Spleen (tissue), 11 donors: ENCODE data around the gene PTPRE. TPM values are rescaled to one million over a fixed set of nuclear protein-coding genes. Genes with fewer than 3 reads are reported as not detected.

Experiments
- DNase-seq: peaks from one replicate; pipeline ENCODE4 v3.0.0-alpha.2; 2020
- H3K27ac ChIP-seq, 8 donors: fragments of 200-600 bp; sonication (generic) in 7 of 8; 1 replicate in 4 of 8; 2 replicates in 4 of 8; pipeline versions ENCODE4 v1.5.0 to v1.8.0; 2016 to 2021; ENCODE audit warnings: inconsistent platforms in 4 of 8, mild to moderate bottlenecking in 4 of 8, moderate library complexity in 1 of 8
- H3K27me3 ChIP-seq, 7 donors: fragments of 200-600 bp; sonication (generic) in 6 of 7; replicated peaks in 1 of 7; 1 replicate in 4 of 7; 2 replicates in 3 of 7; pipeline versions ENCODE4 v1.5.0 to v1.8.0; 2016 to 2021; ENCODE audit warnings: inconsistent platforms in 3 of 7, mild to moderate bottlenecking in 1 of 7
- H3K36me3 ChIP-seq, 6 donors: fragments of 200-600 bp; sonication (generic) in 5 of 6; 1 replicate in 4 of 6; 2 replicates in 2 of 6; pipeline versions ENCODE4 v1.5.0 to v1.8.0; 2016 to 2021; ENCODE audit warnings: inconsistent platforms in 2 of 6
- H3K4me1 ChIP-seq, 6 donors: fragments of 200-600 bp; sonication (generic) in 5 of 6; 1 replicate in 3 of 6; 2 replicates in 3 of 6; pipeline versions ENCODE4 v1.5.0 to v1.8.0; 2016 to 2021; ENCODE audit warnings: inconsistent platforms in 3 of 6
- H3K4me3 ChIP-seq, 8 donors: fragments of 200-600 bp; sonication (generic) in 7 of 8; 1 replicate in 4 of 8; 2 replicates in 4 of 8; pipeline versions ENCODE4 v1.5.0 to v1.8.0; 2016 to 2021; ENCODE audit warnings: inconsistent platforms in 4 of 8, mild to moderate bottlenecking in 4 of 8, moderate library complexity in 2 of 8
- H3K9me3 ChIP-seq, 8 donors: fragments of 200-600 bp; sonication (generic) in 7 of 8; 1 replicate in 4 of 8; 2 replicates in 4 of 8; pipeline versions ENCODE4 v1.5.0 to v1.8.0; 2016 to 2021; ENCODE audit warnings: inconsistent platforms in 4 of 8
- POLR2A ChIP-seq, 3 donors: fragments of 450-650 bp; IDR thresholded peaks; one replicate each; pipeline ENCODE4 v1.5.1; 2017; ENCODE audit warnings: antibody characterized with exemption in 3 of 3, mild to moderate bottlenecking in 1 of 3
- POLR2AphosphoS5 ChIP-seq, 3 donors: sonication (generic); formaldehyde crosslinking; IDR thresholded peaks; one replicate each; pipeline ENCODE4 v1.5.1; 2017; ENCODE audit warnings: antibody characterized with exemption in 3 of 3
- WGBS, 5 donors: extraction: QIAGEN DNeasy Blood & Tissue Kit in 3 of 5; methylation state at CpG; one replicate each; pipeline versions ENCODE4 v1.1.5 to v1.1.7; 2013 to 2018; 5-methylcytosine and 5-hydroxymethylcytosine counted together
- intact Hi-C: fragments of 100-400 bp; cut with DNase I; formaldehyde crosslinking; loops from one replicate; pipeline ENCODE4 v1.15.0; 2023; ENCODE audit warnings: low total_unique reads
- polyA plus RNA-seq, 3 donors: library from polyadenylated mRNA; stranded (reverse); fragments of 200-250 nt; gene quantifications; one replicate each; pipeline ENCODE4 v1.2.1, GENCODE V29; 2013
- total RNA-seq, 7 donors: library from RNA; depleted of rRNA in 3 of 7; stranded (reverse); fragments of >200 nt in 3 of 7; fragmentation: NEBNext Ultra II Directional in 4 of 7; extraction: Animal tissue kit (Norgen Biotek cat#: 25700) in 4 of 7; gene quantifications; one replicate each; pipeline versions ENCODE4 v1.1.0 to v1.2.1, GENCODE V29; 2016 to 2021
- TF ChIP-seq, protein P1 (sequence below), 11 experiments: fragments of 200-600 bp in 7 of 11; fragments of 450-650 bp in 4 of 11; sonication (generic) in 4 of 11; IDR thresholded peaks in 8 of 11; conservative IDR thresholded peaks in 3 of 11; 1 replicate in 7 of 11; 2 replicates in 4 of 11; pipeline versions ENCODE4 v1.4.0 to v1.8.0; 2016 to 2021; ENCODE audit warnings: antibody characterized with exemption in 11 of 11, inconsistent platforms in 4 of 11, mild to moderate bottlenecking in 1 of 11
- donor health status: healthy with polysubstance abuse.
- donor health status: DM: no; HTN: no; CAD: no; lungs with moderate emphysema.
- donor health status: DM: no; HTN: no; CAD: no.
- donor health status: Bipolar disorder and iron deficiency.
- donor health status: healthy.
- donor health status: DM: no; HTN: no; CAD: no.
- donor health status: DM: yes; HTN: yes; CAD: no.

Gene PTPRE
- total and polyA plus RNA-seq, 10 donors: 6.2 to 133 (median 70.2) TPM

DNA sequence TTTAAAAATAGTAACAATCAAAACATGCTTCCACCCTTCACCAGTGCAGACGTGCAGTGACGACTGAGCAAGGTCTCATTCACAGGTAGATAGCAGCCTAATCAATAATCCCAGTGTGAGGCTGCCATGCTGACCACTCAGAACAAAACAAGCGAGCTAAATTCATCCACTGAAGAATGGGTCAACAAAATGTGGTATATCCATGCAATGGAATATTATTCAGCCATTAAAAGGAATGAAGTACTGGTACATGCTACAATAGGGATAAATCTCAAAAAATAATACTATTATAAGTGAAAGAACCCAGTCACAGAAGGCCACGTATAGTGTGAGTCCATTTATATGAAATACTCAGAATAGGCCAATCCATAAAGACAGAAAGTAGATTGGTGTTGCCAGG is 74.0 kb downstream of the PTPRE start:
- peaks cover 0 to 20% (median 16%) of the 10 kb centered on the region in 8 donors for H3K9me3 ChIP-seq
- no peak overlapping the region for H3K4me3 ChIP-seq
- H3K36me3 ChIP-seq: no peaks in the 10 kb centered on the region
- no peak for DNase-seq
- H3K27me3 ChIP-seq: peaks cover 0 to 3% (median 0%) of the 10 kb centered on the region in 7 donors
- 87 to 94% (median 91%) methylated on average over 4 of the region's 4 CpGs for WGBS, 5 donors
- intact Hi-C loops: no loop called here
- H3K27ac ChIP-seq: no peak overlapping the region
- TF ChIP-seq POLR2A (IDR thresholded peaks at IDR 0.05): no peak
- TF ChIP-seq, protein P1, sequence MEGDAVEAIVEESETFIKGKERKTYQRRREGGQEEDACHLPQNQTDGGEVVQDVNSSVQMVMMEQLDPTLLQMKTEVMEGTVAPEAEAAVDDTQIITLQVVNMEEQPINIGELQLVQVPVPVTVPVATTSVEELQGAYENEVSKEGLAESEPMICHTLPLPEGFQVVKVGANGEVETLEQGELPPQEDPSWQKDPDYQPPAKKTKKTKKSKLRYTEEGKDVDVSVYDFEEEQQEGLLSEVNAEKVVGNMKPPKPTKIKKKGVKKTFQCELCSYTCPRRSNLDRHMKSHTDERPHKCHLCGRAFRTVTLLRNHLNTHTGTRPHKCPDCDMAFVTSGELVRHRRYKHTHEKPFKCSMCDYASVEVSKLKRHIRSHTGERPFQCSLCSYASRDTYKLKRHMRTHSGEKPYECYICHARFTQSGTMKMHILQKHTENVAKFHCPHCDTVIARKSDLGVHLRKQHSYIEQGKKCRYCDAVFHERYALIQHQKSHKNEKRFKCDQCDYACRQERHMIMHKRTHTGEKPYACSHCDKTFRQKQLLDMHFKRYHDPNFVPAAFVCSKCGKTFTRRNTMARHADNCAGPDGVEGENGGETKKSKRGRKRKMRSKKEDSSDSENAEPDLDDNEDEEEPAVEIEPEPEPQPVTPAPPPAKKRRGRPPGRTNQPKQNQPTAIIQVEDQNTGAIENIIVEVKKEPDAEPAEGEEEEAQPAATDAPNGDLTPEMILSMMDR (IDR thresholded peaks at IDR 0.05 in 8 of 11, conservative IDR thresholded peaks at IDR 0.05 in 3 of 11): no peak
- no peak for TF ChIP-seq POLR2AphosphoS5 (IDR thresholded peaks at IDR 0.05)
- peaks cover 24 to 61% (median 49%) of the 10 kb centered on the region in 6 donors for H3K4me1 ChIP-seq

DNA sequence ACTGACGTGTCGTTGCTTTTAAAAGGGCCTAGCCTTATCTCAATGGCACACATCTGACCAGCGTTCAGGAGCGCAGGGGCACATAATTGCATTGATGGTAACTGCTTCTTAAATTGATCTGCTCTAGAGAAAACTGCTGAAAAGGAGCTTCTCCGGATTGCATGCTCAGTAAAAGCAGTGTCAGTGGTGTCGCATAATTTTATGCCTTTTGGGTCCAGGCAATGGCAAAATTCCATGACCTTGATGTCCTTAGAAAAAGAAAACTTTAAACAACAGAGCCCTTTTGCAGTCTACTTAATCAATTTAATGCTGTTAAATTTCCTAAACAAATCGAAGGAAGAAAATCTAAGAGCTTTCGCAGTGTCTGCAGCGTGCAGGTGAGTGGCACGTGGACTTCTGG is 75.7 kb downstream of the PTPRE start:
- intact Hi-C loops: no loop called here
- no peak overlapping the region for H3K4me3 ChIP-seq
- WGBS, 5 donors: 74 to 88% (median 76%) methylated on average over 10 of the region's 10 CpGs
- peaks cover 0 to 1% (median 0%) of the 10 kb centered on the region in 7 donors for H3K27me3 ChIP-seq
- TF ChIP-seq POLR2AphosphoS5 (IDR thresholded peaks at IDR 0.05): no peak
- TF ChIP-seq, protein P1 (IDR thresholded peaks at IDR 0.05 in 8 of 11, conservative IDR thresholded peaks at IDR 0.05 in 3 of 11): no peak
- TF ChIP-seq POLR2A (IDR thresholded peaks at IDR 0.05): no peak
- H3K36me3 ChIP-seq: no peaks in the 10 kb centered on the region
- peak overlapping the region in 4 of 8 donors; percentile 33 to 73 (median 52) for H3K27ac ChIP-seq
- peaks cover 0 to 20% (median 16%) of the 10 kb centered on the region in 8 donors for H3K9me3 ChIP-seq
- no peak for DNase-seq
- peaks cover 14 to 57% (median 41%) of the 10 kb centered on the region in 6 donors for H3K4me1 ChIP-seq

DNA sequence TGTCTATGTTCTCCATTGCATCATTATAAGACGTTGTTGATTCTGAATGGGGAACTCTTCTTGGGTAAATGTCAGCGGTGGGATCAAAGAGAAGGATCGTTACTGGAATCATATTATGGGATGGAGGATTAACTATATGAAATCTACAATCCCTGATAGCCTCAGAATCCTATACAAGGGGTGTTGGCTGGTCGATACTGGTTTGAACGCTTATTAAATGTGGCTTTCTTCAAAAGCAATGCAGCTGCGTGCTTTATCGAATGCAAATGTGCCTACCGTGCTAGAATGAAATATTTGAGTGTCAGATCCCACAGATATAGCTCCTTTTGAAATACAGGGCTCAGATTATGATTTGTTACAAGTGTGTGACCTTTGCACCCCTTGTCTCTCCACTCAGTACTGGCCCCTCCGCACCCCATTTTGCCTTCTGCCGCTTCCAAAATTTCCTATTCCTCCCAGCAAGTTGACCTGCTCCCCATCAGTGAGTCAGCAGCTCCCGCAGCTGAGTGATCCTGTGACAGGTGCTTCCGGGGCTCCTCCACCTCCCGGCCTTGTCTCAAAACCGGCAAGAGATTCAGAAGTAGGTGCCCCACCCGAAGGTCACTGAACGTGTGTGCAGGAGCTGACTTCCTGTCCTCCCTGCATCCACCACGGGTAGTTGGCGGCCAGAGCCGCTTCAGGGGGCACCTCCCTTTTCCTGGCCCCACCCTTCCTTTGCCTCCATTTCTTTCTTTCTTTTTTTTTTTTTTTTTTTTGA is 76.6 kb downstream of the PTPRE start:
- DNase-seq: no peak
- no peak overlapping the region for H3K4me3 ChIP-seq
- H3K36me3 ChIP-seq: no peaks in the 10 kb centered on the region
- peaks cover 0 to 20% (median 16%) of the 10 kb centered on the region in 8 donors for H3K9me3 ChIP-seq
- TF ChIP-seq POLR2A (IDR thresholded peaks at IDR 0.05) (no peak), POLR2AphosphoS5 (IDR thresholded peaks at IDR 0.05) (peak; percentile 47 to 67 (median 52))
- TF ChIP-seq, protein P1 (IDR thresholded peaks at IDR 0.05 in 8 of 11, conservative IDR thresholded peaks at IDR 0.05 in 3 of 11): no peak
- peaks cover 5 to 57% (median 37%) of the 10 kb centered on the region in 6 donors for H3K4me1 ChIP-seq
- WGBS, 5 donors: 52 to 61% (median 55%) methylated on average over 19 of the region's 19 CpGs
- peak overlapping the region in 6 of 8 donors; percentile 32 to 73 (median 50) for H3K27ac ChIP-seq
- intact Hi-C loops: no loop called here
- H3K27me3 ChIP-seq: no peaks in the 10 kb centered on the region

DNA sequence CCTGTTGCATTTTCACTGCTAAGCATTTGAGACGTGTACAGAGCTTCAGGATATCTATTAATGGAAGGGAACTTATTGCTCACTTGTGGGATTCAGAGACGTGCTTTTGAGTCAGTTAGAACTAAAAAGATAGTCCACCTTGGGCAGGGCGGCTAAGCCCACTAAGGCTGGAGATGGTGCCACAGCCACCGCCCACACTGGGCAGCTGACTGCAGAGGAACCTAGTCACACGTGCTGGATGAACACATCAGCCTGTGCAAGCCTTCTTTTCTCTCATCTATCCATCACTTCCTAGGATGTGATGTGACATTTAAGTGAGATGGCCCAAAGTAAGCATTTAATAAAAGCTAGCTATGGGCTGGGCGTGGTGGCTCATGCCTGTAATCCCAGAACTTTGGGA is 78.0 kb downstream of the PTPRE start:
- peaks cover 0 to 57% (median 37%) of the 10 kb centered on the region in 6 donors for H3K4me1 ChIP-seq
- H3K9me3 ChIP-seq: peaks cover 0 to 13% (median 12%) of the 10 kb centered on the region in 8 donors
- WGBS, 5 donors: 80 to 89% (median 82%) methylated on average over 6 of the region's 6 CpGs
- no peak overlapping the region for H3K4me3 ChIP-seq
- peaks cover 0 to under 1% (median 0%) of the 10 kb centered on the region in 7 donors for H3K27me3 ChIP-seq
- intact Hi-C loops: no loop called here
- peak overlapping the region in 3 of 8 donors; percentile 52 to 73 (median 65) for H3K27ac ChIP-seq
- H3K36me3 ChIP-seq: no peaks in the 10 kb centered on the region
- no peak for TF ChIP-seq POLR2AphosphoS5 (IDR thresholded peaks at IDR 0.05)
- no peak for TF ChIP-seq POLR2A (IDR thresholded peaks at IDR 0.05)
- TF ChIP-seq, protein P1 (IDR thresholded peaks at IDR 0.05 in 8 of 11, conservative IDR thresholded peaks at IDR 0.05 in 3 of 11): no peak
- no peak for DNase-seq
